ENCODE results near the gene PDE6A.
A peak's percentile ranks its signal among the peaks of the same experiment; 100 is the strongest.

PDE6A gene

DNA sequence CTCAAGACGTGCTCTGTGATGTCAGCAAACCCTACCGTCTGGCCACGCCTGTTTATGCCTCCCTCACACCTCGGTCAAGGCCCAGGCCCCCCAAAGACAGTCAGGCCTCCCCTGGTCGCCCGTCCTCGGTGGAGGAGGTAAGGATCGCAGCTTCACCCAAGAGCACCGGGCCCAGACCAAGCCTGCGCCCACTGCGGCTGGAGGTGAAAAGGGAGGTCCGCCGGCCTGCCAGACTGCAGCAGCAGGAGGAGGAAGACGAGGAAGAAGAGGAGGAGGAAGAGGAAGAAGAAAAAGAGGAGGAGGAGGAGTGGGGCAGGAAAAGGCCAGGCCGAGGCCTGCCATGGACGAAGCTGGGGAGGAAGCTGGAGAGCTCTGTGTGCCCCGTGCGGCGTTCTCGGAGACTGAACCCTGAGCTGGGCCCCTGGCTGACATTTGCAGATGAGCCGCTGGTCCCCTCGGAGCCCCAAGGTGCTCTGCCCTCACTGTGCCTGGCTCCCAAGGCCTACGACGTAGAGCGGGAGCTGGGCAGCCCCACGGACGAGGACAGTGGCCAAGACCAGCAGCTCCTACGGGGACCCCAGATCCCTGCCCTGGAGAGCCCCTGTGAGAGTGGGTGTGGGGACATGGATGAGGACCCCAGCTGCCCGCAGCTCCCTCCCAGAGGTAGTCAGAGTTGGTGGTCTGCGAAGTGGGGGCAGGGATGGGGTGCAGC is 111.3 kb downstream of the PDE6A start:
- H3K4me3 ChIP-seq (ENCODE audit: low read depth, low read length): no peak overlapping the region
- TF ChIP-seq, protein P1, sequence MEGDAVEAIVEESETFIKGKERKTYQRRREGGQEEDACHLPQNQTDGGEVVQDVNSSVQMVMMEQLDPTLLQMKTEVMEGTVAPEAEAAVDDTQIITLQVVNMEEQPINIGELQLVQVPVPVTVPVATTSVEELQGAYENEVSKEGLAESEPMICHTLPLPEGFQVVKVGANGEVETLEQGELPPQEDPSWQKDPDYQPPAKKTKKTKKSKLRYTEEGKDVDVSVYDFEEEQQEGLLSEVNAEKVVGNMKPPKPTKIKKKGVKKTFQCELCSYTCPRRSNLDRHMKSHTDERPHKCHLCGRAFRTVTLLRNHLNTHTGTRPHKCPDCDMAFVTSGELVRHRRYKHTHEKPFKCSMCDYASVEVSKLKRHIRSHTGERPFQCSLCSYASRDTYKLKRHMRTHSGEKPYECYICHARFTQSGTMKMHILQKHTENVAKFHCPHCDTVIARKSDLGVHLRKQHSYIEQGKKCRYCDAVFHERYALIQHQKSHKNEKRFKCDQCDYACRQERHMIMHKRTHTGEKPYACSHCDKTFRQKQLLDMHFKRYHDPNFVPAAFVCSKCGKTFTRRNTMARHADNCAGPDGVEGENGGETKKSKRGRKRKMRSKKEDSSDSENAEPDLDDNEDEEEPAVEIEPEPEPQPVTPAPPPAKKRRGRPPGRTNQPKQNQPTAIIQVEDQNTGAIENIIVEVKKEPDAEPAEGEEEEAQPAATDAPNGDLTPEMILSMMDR (conservative IDR thresholded peaks at IDR 0.05; ENCODE audit: low read depth, low read length): no peak
- DNase-seq (ENCODE audit: low read depth): no peak

DNA sequence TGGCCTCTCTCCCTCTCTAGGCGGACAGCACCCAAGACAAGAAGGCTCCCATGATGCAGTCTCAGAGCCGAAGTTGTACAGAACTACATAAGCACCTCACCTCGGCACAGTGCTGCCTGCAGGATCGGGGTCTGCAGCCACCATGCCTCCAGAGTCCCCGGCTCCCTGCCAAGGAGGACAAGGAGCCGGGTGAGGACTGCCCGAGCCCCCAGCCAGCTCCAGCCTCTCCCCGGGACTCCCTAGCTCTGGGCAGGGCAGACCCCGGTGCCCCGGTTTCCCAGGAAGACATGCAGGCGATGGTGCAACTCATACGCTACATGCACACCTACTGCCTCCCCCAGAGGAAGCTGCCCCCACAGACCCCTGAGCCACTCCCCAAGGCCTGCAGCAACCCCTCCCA is 112.0 kb downstream of the PDE6A start:
- TF ChIP-seq, protein P1 (conservative IDR thresholded peaks at IDR 0.05; ENCODE audit: low read depth, low read length): no peak
- no peak for DNase-seq (ENCODE audit: low read depth)
- no peak overlapping the region for H3K4me3 ChIP-seq (ENCODE audit: low read depth, low read length)

DNA sequence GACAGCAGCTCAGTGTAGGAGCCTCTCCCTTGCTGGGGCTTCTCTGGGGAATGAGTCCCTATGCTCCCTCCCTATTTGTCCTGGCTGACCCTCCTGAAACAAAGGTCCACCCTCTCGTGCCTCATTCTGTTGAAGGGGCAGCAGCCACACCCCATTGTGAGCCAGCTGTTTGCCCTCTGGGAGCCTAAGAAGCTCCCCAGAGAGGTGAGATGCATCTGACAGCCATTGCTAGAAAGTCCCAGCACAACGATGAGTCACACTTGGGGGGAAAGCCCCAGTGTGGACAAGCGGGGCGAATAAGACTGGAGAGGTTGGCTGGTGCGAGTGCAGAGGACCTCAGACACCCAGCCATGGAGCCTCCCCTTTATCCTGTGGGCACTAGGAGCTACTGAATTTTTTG is 113.1 kb downstream of the PDE6A start:
- H3K4me3 ChIP-seq (ENCODE audit: low read depth, low read length): no peak overlapping the region
- peak; percentile 28 for DNase-seq (ENCODE audit: low read depth)
- TF ChIP-seq, protein P1 (conservative IDR thresholded peaks at IDR 0.05; ENCODE audit: low read depth, low read length): no peak

DNA sequence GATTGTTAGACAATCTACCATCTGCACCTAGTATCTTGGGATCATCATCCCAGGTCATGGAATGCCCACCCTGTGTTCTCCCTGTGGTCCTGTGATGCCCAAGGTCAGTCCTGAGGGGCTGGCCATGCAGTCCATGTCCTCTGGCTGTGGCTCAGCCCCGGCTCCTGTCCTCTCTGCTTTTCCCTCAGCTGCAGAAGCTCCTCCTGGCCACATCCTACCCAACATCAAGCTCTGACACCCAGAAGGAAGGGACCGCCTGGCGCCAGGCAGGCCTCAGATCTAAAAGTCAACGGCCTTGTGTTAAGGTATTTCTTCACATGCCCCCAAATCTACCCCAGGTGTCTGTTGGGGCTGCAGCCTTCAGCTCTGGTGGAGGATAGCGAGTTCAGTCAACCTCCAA is 114.0 kb downstream of the PDE6A start:
- TF ChIP-seq, protein P1 (conservative IDR thresholded peaks at IDR 0.05; ENCODE audit: low read depth, low read length): no peak
- H3K4me3 ChIP-seq (ENCODE audit: low read depth, low read length): no peak overlapping the region
- no peak for DNase-seq (ENCODE audit: low read depth)

DNA sequence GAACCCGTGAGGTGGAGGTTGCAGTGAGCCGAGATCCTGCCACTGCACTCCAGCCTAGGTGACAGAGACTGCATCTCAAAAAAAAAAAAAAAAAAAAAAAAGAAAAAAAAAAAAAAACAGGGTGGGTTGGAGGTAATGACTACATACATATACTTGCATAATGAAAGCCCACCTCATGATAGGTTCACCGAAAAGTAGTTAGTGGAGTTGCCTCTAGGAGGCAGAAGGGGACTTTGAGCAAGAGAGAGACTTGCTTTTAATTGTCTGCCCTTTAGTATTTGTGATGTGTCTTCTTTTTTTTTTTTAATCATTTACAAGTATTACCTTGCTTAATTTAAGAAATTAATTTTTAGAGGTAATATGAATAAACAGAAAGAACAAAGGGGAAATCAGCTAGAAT is 114.6 kb downstream of the PDE6A start:
- H3K4me3 ChIP-seq (ENCODE audit: low read depth, low read length): no peak overlapping the region
- DNase-seq (ENCODE audit: low read depth): no peak
- TF ChIP-seq, protein P1 (conservative IDR thresholded peaks at IDR 0.05; ENCODE audit: low read depth, low read length): peak; percentile 30

DNA sequence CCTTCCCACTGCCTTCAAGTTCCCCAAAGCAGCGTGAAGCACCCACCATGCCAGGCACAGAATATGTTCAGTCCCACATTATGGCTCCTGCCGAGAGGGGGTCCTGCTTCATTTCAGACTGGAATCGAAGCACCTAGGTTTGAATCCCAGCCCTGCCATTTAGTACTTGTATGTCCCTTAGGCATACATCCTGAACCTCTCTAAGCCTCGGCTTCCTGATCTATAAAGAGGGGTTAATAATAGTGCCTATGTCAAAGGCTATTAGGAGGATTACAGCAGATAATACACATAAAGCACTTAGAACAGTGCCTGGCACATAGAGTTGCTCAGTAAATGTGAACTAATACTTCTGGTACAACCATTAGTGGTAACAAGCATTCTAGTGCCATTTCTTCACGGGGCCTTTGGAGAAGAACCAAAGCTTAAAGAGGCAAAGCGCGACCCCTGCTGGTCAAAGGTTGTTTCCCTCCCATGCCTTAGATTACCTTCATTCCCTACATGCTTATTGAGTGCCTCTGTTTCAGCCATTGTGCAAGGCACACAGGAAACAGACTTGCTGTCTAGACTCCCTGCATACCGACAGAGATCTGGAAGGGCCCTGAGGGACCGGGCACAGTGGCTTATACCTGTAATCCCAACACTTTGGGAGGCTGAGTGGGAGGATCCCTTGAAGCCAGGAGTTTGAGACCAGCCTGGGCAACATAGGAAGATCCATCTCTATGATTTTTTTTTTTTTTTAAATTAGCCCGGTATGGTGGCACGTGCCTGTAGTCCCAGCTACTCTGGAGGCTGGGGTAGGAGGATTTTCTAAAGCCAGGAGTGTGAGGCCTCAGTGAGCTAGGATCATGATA is 116.2 kb downstream of the PDE6A start:
- no peak overlapping the region for H3K4me3 ChIP-seq (ENCODE audit: low read depth, low read length)
- TF ChIP-seq, protein P1 (conservative IDR thresholded peaks at IDR 0.05; ENCODE audit: low read depth, low read length): peak; percentile 93
- DNase-seq (ENCODE audit: low read depth): peak; percentile 98
